Kidney epithelial cell (primary cell): ENCODE measurements around the gene SECTM1. TPM values are rescaled to one million over a fixed set of nuclear protein-coding genes. Genes with fewer than 3 reads are reported as not detected.

ENCODE experiments used
- DNase-seq: peaks from one replicate; pipeline ENCODE4 v3.0.0-alpha.2; 2010; ENCODE audit warnings: low read depth
- H3K27me3 ChIP-seq: 2 replicates; pipeline ENCODE4 v1.6.0; 2011; ENCODE audit warnings: low read length; ENCODE audit not compliant: control insufficient read depth, insufficient read depth
- H3K36me3 ChIP-seq: 2 replicates; pipeline ENCODE4 v1.5.1; 2011; ENCODE audit warnings: low read length; ENCODE audit not compliant: control insufficient read depth, insufficient read depth
- H3K4me3 ChIP-seq: 2 replicates; pipeline ENCODE4 v1.5.1; 2011; ENCODE audit warnings: low read depth, mild to moderate bottlenecking, control low read depth, low read length
- total RNA-seq: library from RNA; depleted of rRNA; stranded (reverse); fragments of >200 nt; gene quantifications from 2 replicates; pipeline ENCODE4 v1.2.3, GENCODE V29; 2015
- TF ChIP-seq, protein P1 (sequence below): IDR thresholded peaks from 2 replicates; pipeline ENCODE4 v1.5.1; 2011; ENCODE audit warnings: mild to moderate bottlenecking, moderate library complexity, low read length, control low read depth, inconsistent platforms; ENCODE audit not compliant: insufficient read depth, poor library complexity, severe bottlenecking

SECTM1 gene
- total RNA-seq, 1 donor from 2014 or later, result not detected

DNA sequence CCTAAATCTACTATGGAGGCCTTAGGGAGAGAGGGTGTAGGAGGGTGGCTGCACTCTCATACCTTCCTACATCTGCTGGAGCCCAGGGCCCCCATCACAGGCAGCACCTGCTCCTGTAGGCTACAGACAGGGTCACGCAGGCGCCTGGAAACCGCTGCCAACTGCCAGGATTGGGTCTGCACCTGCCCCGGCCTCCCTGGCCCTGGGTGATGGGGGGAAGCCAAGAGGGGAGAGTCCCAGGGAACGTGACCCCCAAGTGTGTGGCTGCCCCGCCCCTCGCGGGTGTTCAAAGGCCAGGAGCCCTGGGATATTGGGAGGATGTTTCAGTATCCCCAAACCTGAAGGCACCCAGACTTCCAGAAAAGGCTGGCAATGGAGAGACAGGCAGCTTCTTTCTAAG lies 19.9 kb upstream of the SECTM1 start:
- TF ChIP-seq, protein P1, sequence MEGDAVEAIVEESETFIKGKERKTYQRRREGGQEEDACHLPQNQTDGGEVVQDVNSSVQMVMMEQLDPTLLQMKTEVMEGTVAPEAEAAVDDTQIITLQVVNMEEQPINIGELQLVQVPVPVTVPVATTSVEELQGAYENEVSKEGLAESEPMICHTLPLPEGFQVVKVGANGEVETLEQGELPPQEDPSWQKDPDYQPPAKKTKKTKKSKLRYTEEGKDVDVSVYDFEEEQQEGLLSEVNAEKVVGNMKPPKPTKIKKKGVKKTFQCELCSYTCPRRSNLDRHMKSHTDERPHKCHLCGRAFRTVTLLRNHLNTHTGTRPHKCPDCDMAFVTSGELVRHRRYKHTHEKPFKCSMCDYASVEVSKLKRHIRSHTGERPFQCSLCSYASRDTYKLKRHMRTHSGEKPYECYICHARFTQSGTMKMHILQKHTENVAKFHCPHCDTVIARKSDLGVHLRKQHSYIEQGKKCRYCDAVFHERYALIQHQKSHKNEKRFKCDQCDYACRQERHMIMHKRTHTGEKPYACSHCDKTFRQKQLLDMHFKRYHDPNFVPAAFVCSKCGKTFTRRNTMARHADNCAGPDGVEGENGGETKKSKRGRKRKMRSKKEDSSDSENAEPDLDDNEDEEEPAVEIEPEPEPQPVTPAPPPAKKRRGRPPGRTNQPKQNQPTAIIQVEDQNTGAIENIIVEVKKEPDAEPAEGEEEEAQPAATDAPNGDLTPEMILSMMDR, result no peak
- H3K36me3 ChIP-seq, result no peaks in the 10 kb centered on the region
- no peak overlapping the region for H3K4me3 ChIP-seq
- no peak for DNase-seq
- peaks cover 19% of the 10 kb centered on the region for H3K27me3 ChIP-seq

DNA sequence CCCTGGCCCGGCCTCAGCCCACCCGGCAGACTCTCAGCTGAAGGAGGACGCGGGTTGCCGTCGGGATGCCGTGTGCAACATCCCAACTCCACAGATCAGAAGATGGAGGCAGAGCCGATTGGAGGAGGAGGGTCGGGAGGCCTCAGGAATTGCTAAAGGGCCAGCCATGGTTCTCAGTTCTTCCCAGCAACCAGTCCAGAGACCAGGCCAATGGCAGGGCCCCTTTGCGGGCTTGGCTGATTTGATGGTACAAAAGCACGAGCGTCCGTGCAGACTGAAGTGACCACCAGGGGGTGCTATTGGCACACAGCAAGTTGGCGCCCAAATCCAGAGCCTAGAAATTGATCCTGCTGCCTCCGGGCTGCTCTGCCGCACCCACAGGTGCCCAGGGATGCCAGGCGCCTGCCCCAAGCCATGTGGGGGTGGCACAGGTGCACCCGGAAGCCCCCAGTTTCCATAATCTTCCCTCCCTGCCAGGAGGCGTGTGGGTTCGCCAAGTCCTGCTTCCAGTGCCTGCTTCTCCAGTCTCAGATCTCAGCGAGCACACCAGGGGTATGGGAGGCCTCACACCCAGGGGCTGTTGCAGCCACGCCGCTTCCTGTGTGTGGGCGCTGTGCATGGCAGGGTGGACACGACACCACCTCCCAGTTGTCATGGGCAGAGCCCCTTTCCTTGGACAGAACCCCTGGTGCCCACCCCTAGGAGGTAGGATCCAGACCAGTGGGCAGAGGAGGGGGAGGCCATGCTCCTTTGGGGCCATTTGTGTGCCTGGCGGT lies 18.3 kb upstream of the SECTM1 start:
- Histone ChIP-seq H3K4me3 (no peak overlapping the region), H3K27me3 (peaks cover 19% of the 10 kb centered on the region), H3K36me3 (no peaks in the 10 kb centered on the region)
- DNase-seq, result peak; percentile 56
- TF ChIP-seq, protein P1, result peak; percentile 92

DNA sequence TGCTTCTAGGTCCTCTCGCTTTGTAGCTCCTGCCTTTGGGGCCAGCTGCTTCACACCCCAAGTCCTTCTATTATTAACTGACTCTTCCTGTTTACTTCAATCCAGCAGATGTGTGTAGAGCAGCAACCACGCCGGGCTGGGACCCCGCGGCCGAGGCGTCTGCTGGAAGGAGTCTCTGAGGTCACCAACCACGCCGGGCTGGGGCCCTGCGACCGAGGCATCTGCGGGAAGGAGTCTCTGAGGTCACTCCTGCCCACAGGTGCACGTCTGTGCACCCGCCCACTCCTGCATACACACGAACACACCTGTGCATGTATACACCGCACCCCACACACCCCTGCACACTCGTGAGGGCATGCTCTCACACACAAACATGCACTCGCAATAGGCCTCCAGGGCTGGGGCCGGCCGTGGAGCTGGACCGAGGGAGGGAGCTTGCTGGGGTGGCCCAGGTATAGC lies 17.7 kb upstream of the SECTM1 start:
- Histone ChIP-seq H3K36me3 (no peaks in the 10 kb centered on the region), H3K27me3 (peaks cover 19% of the 10 kb centered on the region), H3K4me3 (no peak overlapping the region)
- DNase-seq, result no peak
- TF ChIP-seq, protein P1, result no peak

DNA sequence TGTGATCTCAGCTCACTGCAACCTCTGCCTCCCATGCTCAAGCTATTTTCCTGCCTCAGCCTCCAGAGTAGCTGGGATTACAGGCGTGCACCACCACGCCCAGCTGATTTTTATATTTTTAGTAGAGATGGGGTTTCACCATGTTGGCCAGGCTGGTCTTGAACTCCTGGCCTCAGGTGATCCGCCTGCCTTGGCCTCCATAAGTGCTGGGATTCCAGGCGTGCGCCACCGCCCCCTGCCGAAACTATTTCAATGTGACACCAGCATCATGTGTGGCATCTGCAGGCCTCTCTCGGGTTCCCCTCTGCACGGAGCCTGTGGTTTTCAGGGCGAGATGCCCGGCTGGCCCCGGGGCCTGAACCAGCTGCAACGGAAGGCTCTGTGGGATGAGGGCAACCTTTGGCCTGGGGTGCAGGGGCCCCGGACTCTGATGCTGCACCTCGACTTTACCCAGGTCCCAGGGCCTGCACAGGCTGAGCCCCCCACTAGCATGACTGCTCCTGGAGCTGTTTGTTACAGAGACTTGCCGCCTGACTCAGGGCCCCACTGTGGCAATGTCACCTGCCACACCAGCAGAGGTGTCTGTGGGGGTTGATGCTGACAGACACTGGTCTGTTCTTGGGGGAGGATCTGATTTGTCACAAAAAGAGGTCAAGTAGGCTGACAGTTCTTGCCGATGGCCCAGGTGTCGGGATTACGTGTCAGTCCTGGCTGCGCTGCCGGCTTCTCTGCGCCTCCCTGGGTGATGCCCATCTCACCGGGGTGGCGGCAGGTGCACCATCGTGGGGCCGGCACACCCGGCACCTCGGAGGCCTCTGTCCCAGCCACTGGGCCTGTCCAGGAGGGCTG lies 16.8 kb upstream of the SECTM1 start:
- Histone ChIP-seq H3K4me3 (no peak overlapping the region), H3K36me3 (no peaks in the 10 kb centered on the region), H3K27me3 (peaks cover 19% of the 10 kb centered on the region)
- TF ChIP-seq, protein P1, result no peak
- DNase-seq, result no peak

DNA sequence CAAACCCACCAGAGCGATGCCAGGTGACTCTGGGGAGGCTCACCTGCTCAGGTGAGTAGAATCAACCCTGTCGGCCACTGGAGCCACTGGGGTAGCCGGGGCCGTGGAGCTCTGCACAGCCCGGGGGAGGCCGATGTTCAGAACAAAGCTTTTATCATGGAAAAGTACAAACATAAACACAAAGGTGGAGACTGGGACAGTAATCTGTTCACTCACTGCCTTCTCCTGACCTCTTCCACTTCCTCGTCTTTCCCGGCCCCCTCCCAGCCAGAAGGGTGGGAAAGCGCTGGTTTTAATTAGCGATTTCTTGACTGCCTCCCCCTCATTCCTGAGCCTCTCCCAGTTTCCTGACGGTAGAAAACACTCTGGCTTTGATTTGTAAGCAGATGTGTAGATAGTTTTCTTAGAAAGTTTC lies 15.7 kb upstream of the SECTM1 start:
- TF ChIP-seq, protein P1, result no peak
- DNase-seq, result no peak

More for the DNA sequence above, 15.7 kb upstream of the SECTM1 start:
- H3K27me3 ChIP-seq, result peaks cover 19% of the 10 kb centered on the region
- H3K4me3 ChIP-seq, result no peak overlapping the region
- H3K36me3 ChIP-seq, result no peaks in the 10 kb centered on the region
